Activated T-helper 1 cell treated with anti-CD3 and anti-CD28 coated beads, Interleukin-12 subunit alpha, Interleukin-12 subunit beta, Interleukin-2, Interleukin-4 antibody, amounts not matched to agents 30 ng/mL and 10 ng/mL and 1 ng/mL, durations not matched to agents 14 hours and 24 hours and 36 hours (primary cell): ENCODE measurements around the gene ARRB1. TPM values are rescaled to one million over a fixed set of nuclear protein-coding genes. Genes with fewer than 3 reads are reported as not detected.

Experiments used
- DNase-seq: peaks from one replicate; pipeline ENCODE4 v3.0.0; 2021; ENCODE audit warnings: low spot score
- H3K27ac Mint-ChIP-seq: one replicate; pipeline ENCODE4 v1.8.0; 2021; ENCODE audit warnings: mild to moderate bottlenecking, mixed read lengths
- H3K27me3 Mint-ChIP-seq: one replicate; pipeline ENCODE4 v1.8.0; 2022; ENCODE audit warnings: mild to moderate bottlenecking, moderate library complexity, mixed read lengths; ENCODE audit not compliant: insufficient read depth
- H3K36me3 Mint-ChIP-seq: one replicate; pipeline ENCODE4 v1.8.0; 2021; ENCODE audit warnings: low read depth, mixed read lengths
- H3K4me1 Mint-ChIP-seq: one replicate; pipeline ENCODE4 v1.8.0; 2021; ENCODE audit warnings: low read depth, mixed read lengths
- H3K4me3 Mint-ChIP-seq: one replicate; pipeline ENCODE4 v1.8.0; 2021; ENCODE audit warnings: mild to moderate bottlenecking, moderate library complexity, mixed read lengths
- H3K9me3 Mint-ChIP-seq: one replicate; pipeline ENCODE4 v1.8.0; 2021; ENCODE audit warnings: mixed read lengths
- intact Hi-C: fragments of 100-400 bp; cut with micrococcal nuclease; formaldehyde crosslinking; loops from one replicate; pipeline ENCODE4 v1.15.1; 2024
- total RNA-seq: library from RNA; stranded (reverse); gene quantifications from 2 replicates; pipeline ENCODE4 v1.2.3, GENCODE V29; 2022

Gene ARRB1
- total RNA-seq, 1 donor from 2014 or later = 16.0 TPM

DNA sequence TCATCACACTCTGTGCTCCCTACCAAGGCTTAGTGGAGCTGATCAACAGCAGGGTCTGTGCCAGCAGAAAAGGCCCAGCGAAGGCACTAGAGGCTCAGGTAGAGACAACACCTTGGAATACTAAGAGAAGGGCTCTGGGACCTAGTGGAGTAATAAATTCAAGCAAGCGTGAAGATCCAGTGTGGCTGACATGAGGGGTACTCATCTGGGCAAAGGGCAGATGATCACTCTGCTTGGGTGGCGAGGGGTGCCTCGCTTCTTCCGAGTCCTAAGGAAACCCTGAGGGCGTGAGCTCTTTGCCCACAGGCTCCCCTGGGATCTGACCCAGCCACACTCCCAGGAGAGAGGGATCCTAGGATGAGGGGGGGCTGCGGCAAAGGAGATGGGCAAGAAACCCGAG is 114.4 kb downstream of the ARRB1 start:
- Mint-ChIP-seq H3K27me3 (peaks cover 19% of the 10 kb centered on the region), H3K4me1 (peaks cover under 1% of the 10 kb centered on the region), H3K27ac (no peak overlapping the region), H3K9me3 (no peaks in the 10 kb centered on the region), H3K4me3 (no peak overlapping the region), H3K36me3 (no peaks in the 10 kb centered on the region)
- intact Hi-C loops = no loop called here
- DNase-seq = no peak

DNA sequence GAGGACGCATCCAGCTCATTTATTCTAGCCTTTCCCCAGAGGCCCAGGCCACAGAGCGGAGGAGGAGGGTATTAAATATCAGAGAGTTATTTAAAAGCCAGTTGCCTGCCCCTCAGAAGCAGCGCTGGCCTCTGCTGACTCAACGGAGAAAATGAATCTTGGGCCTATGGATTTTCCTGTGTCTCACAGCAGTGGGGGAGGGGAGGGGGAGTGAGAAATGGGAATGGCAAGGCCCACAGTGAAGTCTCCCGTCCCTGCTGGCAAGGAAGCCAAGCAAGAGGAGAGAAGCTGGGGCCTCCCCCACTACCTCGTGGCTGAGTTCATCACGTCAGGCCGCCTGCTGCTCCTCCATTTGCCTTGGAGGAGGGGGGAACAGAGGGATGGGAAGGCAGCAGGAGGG is 115.4 kb downstream of the ARRB1 start:
- no peaks in the 10 kb centered on the region for H3K36me3 Mint-ChIP-seq
- intact Hi-C loops = no loop called here
- H3K4me1 Mint-ChIP-seq = no peaks in the 10 kb centered on the region
- no peaks in the 10 kb centered on the region for H3K9me3 Mint-ChIP-seq
- no peak overlapping the region for H3K4me3 Mint-ChIP-seq
- H3K27me3 Mint-ChIP-seq = peaks cover 19% of the 10 kb centered on the region
- no peak overlapping the region for H3K27ac Mint-ChIP-seq
- no peak for DNase-seq

DNA sequence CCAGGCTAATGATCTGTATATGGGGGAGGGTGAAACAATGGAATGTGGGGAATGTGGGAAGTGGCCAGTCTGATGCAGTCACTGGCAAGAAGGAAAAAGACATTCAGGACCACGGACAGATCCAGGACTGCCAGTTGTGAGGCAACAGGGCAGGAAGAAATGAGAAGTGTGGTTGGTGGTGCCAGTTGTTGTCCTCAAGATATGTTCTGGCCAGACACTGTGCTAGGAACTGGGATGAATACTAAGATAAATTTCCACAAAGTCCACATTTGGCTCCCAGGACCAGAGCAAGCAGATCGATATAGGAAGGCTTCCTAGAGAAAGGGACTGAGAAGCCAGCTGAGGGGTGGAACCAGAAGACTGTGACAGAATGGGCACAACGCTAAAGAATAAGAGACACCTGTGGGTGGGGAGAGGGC is 117.7 kb downstream of the ARRB1 start:
- H3K4me1 Mint-ChIP-seq = no peaks in the 10 kb centered on the region
- H3K27me3 Mint-ChIP-seq = peaks cover 6% of the 10 kb centered on the region
- H3K4me3 Mint-ChIP-seq = no peak overlapping the region
- DNase-seq = no peak
- intact Hi-C loops = loop anchor here (1.0 kb wide), 1 partner anchor 19 kb away; no protein-coding TSS in a partner anchor
- no peaks in the 10 kb centered on the region for H3K9me3 Mint-ChIP-seq
- H3K36me3 Mint-ChIP-seq = no peaks in the 10 kb centered on the region
- no peak overlapping the region for H3K27ac Mint-ChIP-seq

DNA sequence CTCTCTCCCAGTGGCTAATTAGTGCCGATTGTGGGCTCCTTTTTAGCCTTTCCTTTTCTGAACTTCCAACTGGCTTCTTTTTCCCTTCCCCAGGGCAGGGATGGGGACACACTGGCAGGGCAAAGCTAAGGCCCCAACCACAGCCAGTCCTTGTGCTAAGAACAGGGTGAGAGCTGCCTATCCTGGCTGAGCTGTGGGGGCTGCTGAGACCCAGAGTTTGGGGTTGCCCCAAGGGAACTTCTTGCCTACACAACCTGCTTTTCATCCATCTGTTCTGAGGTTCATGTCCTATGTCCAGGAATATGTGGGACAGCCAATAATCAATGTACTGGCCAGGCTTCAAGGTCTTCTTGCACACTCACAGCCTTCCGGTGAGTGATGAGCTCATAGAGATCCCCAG is 120.8 kb downstream of the ARRB1 start:
- intact Hi-C loops = no loop called here
- no peaks in the 10 kb centered on the region for H3K27me3 Mint-ChIP-seq
- H3K4me1 Mint-ChIP-seq = no peaks in the 10 kb centered on the region
- DNase-seq = no peak
- H3K9me3 Mint-ChIP-seq = no peaks in the 10 kb centered on the region
- no peak overlapping the region for H3K27ac Mint-ChIP-seq
- no peak overlapping the region for H3K4me3 Mint-ChIP-seq
- H3K36me3 Mint-ChIP-seq = no peaks in the 10 kb centered on the region

- intact Hi-C loops = no loop called here
- no peaks in the 10 kb centered on the region for H3K9me3 Mint-ChIP-seq
- no peak overlapping the region for H3K4me3 Mint-ChIP-seq
- DNase-seq = no peak
- no peak overlapping the region for H3K27ac Mint-ChIP-seq
- no peaks in the 10 kb centered on the region for H3K36me3 Mint-ChIP-seq
- peaks cover 6% of the 10 kb centered on the region for H3K27me3 Mint-ChIP-seq
- no peaks in the 10 kb centered on the region for H3K4me1 Mint-ChIP-seq
These were observed 122.0 kb downstream of the ARRB1 start for GRCh38 chr11:75229466-75229865.

DNA sequence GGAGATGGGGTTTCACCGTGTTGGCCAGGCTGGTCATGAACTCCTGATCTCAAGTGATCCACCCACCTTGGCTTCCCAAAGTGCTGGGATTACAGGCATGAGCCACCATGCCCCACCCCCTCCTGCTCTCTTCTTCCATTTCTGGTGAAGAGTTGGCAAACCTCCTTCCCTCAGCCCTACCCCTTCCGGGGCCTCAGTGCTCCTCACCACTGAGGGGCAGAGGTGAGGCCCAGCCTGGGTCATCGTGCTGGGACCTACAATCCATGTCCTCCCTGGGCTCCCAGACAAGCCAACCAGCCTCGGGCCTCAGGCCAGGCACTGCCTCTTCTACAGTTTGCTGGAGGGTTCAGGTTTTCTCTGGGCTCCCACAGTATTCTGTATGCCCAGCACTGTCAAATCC is 125.7 kb downstream of the ARRB1 start:
- no peaks in the 10 kb centered on the region for H3K9me3 Mint-ChIP-seq
- DNase-seq = no peak
- no peak overlapping the region for H3K27ac Mint-ChIP-seq
- H3K27me3 Mint-ChIP-seq = peaks cover 6% of the 10 kb centered on the region
- no peak overlapping the region for H3K4me3 Mint-ChIP-seq
- no peaks in the 10 kb centered on the region for H3K4me1 Mint-ChIP-seq
- intact Hi-C loops = no loop called here
- no peaks in the 10 kb centered on the region for H3K36me3 Mint-ChIP-seq

DNA sequence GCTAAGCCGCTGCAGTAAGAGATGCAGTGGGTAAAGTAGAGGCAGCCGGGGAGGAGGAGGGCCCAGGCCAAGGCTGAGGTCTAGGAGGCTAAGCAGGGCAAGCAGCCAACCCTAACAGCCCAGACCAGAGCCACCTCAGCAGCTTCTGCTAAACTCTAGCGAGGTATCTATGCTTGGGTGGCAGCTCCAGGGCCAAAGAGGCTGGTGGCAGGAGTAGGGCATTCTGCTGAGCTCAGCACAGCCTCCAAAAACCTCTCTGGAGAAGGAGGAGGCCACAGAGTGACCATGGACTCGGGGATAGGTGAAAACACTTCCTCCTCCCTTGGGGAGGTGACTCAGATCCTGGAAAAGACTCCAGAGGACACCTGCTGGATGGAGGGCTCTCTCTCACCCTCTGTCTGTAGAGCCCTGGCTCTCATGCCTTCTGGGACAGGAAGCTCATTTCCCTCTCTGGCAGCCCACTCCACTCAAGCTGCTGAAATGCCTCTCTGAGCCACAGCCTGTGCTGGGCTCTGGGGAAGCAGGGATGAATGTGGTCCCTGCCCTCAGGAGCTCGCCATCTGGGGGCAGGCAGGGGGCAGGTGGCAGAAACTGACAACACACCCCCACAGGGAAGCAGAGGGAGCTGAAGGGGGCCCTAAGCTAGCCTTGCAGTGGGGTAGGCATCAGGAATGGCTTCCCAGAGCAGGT is 127.4 kb downstream of the ARRB1 start:
- intact Hi-C loops = no loop called here
- H3K27ac Mint-ChIP-seq = no peak overlapping the region
- H3K4me3 Mint-ChIP-seq = no peak overlapping the region
- no peaks in the 10 kb centered on the region for H3K36me3 Mint-ChIP-seq
- peaks cover 13% of the 10 kb centered on the region for H3K27me3 Mint-ChIP-seq
- no peaks in the 10 kb centered on the region for H3K9me3 Mint-ChIP-seq
- no peaks in the 10 kb centered on the region for H3K4me1 Mint-ChIP-seq
- no peak for DNase-seq

GRCh38 chr11:75219869-75220268 is 131.6 kb downstream of the ARRB1 start:
- H3K36me3 Mint-ChIP-seq = no peaks in the 10 kb centered on the region
- no peak for DNase-seq
- no peaks in the 10 kb centered on the region for H3K9me3 Mint-ChIP-seq
- H3K27ac Mint-ChIP-seq = no peak overlapping the region
- no peaks in the 10 kb centered on the region for H3K4me1 Mint-ChIP-seq
- intact Hi-C loops = no loop called here
- no peak overlapping the region for H3K4me3 Mint-ChIP-seq
- H3K27me3 Mint-ChIP-seq = peaks cover 10% of the 10 kb centered on the region

DNA sequence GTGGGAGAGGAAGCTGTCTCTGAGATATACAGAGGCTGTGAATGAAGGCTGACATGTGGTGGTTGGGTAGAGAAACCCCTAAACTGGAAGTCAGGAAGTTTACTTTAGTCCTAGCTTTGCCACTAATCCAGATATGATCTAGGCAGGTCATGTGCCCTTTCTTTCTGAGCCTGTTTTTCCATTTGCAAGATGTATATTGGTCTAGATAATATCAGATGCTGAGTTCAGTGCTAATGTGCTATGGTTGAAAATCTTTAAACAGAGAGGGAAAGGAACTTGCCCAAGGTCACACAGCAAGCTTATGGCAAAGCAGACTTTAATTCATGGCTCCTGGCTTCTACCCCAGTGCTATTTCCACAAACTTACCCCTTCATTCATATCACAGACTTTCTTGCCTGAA is 136.6 kb downstream of the ARRB1 start:
- Mint-ChIP-seq H3K27ac (no peak overlapping the region), H3K27me3 (peaks cover 13% of the 10 kb centered on the region), H3K36me3 (no peaks in the 10 kb centered on the region), H3K9me3 (no peaks in the 10 kb centered on the region), H3K4me3 (no peak overlapping the region), H3K4me1 (peaks cover 5% of the 10 kb centered on the region)
- intact Hi-C loops = loop anchor here (1.0 to 2.0 kb wide), 5 partner anchors 18 to 72 kb away; no protein-coding TSS in a partner anchor
- no peak for DNase-seq

- no peaks in the 10 kb centered on the region for H3K9me3 Mint-ChIP-seq
- H3K4me1 Mint-ChIP-seq = peaks cover 5% of the 10 kb centered on the region
- no peak overlapping the region for H3K4me3 Mint-ChIP-seq
- intact Hi-C loops = loop anchor here (1.0 to 2.0 kb wide), 5 partner anchors 19 to 72 kb away; no protein-coding TSS in a partner anchor
- H3K36me3 Mint-ChIP-seq = no peaks in the 10 kb centered on the region
- no peak overlapping the region for H3K27ac Mint-ChIP-seq
- peak; percentile 68 for DNase-seq
- peaks cover 10% of the 10 kb centered on the region for H3K27me3 Mint-ChIP-seq
These were observed 137.0 kb downstream of the ARRB1 start for GRCh38 chr11:75214411-75214821.

Other genes with a start within 250 kb of the ARRB1 start
- gene SLCO2B1, start 200.6 kb downstream of the ARRB1 start, total RNA-seq = not detected in 2 replicates
- 0.34 and 0.47 TPM in 2 replicates for gene TPBGL, start 110.9 kb downstream of the ARRB1 start, total RNA-seq
- 2,822 and 2,924 TPM in 2 replicates for gene RPS3, start 47.9 kb upstream of the ARRB1 start, total RNA-seq
- gene KLHL35, start 81.5 kb upstream of the ARRB1 start, total RNA-seq = 2.5 and 2.8 TPM in 2 replicates
- gene GDPD5, start 174.3 kb upstream of the ARRB1 start, total RNA-seq = 9.7 and 13.5 TPM in 2 replicates
- 24.1 and 25.3 TPM in 2 replicates for gene SERPINH1, start 210.6 kb upstream of the ARRB1 start, total RNA-seq